Measurements from ENCODE around the gene UPF3A. TPM values are rescaled to one million over a fixed set of nuclear protein-coding genes. Genes with fewer than 3 reads are reported as not detected.

Gene UPF3A
- total RNA-seq, 6 donors from 2014 or later = 27.5 to 117 (median 48.6) TPM

GRCh38 chr13:114309086-114309485 is 27.7 kb downstream of the UPF3A start:
- TF ChIP-seq POLR2AphosphoS5 (IDR thresholded peaks at IDR 0.05) = no peak
- TF ChIP-seq POLR2A (IDR thresholded peaks at IDR 0.05) = no peak
- TF ChIP-seq EP300 (IDR thresholded peaks at IDR 0.05) = no peak
- TF ChIP-seq, protein P1, sequence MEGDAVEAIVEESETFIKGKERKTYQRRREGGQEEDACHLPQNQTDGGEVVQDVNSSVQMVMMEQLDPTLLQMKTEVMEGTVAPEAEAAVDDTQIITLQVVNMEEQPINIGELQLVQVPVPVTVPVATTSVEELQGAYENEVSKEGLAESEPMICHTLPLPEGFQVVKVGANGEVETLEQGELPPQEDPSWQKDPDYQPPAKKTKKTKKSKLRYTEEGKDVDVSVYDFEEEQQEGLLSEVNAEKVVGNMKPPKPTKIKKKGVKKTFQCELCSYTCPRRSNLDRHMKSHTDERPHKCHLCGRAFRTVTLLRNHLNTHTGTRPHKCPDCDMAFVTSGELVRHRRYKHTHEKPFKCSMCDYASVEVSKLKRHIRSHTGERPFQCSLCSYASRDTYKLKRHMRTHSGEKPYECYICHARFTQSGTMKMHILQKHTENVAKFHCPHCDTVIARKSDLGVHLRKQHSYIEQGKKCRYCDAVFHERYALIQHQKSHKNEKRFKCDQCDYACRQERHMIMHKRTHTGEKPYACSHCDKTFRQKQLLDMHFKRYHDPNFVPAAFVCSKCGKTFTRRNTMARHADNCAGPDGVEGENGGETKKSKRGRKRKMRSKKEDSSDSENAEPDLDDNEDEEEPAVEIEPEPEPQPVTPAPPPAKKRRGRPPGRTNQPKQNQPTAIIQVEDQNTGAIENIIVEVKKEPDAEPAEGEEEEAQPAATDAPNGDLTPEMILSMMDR (IDR thresholded peaks at IDR 0.05) = no peak
- peaks cover 4 to 8% (median 7%) of the 10 kb centered on the region in 4 donors for H3K4me1 ChIP-seq
- peaks cover 4 to 24% (median 10%) of the 10 kb centered on the region in 4 donors for H3K36me3 ChIP-seq
- 98 to 100% methylated on average over 2 of the region's 2 CpGs for WGBS, 2 donors
- no peak overlapping the region for H3K4me3 ChIP-seq
- H3K27ac ChIP-seq = no peak overlapping the region
- no peak for DNase-seq
- H3K27me3 ChIP-seq = no peaks in the 10 kb centered on the region
- no peak for ATAC-seq (ENCODE audit: low FRiP score in 2 of 2)
- H3K9me3 ChIP-seq = no peaks in the 10 kb centered on the region

DNA sequence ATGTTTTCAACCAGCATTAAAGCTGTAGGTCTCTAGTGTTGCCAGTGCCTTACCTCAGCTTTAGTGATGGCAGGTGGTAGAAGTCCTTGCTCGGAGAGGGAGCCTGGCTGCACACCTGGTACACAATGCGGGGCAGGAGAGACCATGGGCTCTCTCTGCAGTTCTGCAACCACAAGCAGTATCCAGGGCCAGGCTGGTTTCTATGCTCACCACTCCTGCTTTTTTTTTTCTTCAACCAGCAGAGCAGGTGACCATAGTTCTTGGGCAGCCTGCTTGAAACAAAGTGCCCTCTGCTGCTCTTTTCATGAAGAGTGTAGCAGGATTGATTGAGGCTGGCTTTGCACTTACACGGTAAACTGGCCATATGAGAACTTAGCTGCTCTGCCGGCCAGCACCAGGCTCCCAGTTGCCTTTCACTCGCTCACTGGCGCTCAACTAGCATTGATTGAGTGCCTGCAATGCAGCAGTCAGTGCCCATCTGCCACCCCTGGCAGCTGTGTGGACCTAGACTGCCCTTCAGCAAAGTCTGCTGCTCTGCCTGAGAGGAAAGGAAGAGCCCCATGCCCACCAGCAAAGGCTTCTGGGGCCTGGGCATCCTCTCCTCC is 28.5 kb downstream of the UPF3A start:
- TF ChIP-seq POLR2AphosphoS5 (IDR thresholded peaks at IDR 0.05) (no peak), EP300 (IDR thresholded peaks at IDR 0.05) (no peak), POLR2A (IDR thresholded peaks at IDR 0.05) (no peak)
- TF ChIP-seq, protein P1 (IDR thresholded peaks at IDR 0.05) = no peak
- H3K9me3 ChIP-seq = no peaks in the 10 kb centered on the region
- H3K36me3 ChIP-seq = peaks cover 3 to 16% (median 9%) of the 10 kb centered on the region in 4 donors
- WGBS, 2 donors = 82% methylated on average over 6 of the region's 6 CpGs
- peaks cover 4 to 10% (median 8%) of the 10 kb centered on the region in 4 donors for H3K4me1 ChIP-seq
- ATAC-seq (ENCODE audit: low FRiP score in 2 of 2) (no peak), DNase-seq (no peak)
- no peaks in the 10 kb centered on the region for H3K27me3 ChIP-seq
- no peak overlapping the region for H3K4me3 ChIP-seq
- H3K27ac ChIP-seq = no peak overlapping the region

DNA sequence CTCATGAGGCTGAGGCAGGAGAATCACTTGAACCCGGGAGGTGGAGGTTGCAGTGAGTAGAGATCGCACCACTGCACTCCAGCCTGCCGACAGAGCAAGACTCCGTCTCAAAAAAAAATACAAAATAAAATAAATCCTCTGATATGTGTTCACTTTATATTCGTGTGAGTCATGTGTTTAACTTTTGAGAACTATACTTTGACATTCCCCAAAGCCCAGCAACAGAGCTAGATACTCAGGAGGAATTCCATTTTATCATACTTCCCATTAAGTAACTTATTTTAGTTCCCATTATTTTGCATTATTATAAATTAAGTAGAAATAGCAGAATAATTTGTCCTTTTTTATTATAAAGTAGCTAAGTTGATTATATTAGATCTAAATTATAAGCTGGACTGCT is 29.6 kb downstream of the UPF3A start:
- 86 to 96% methylated on average over 5 of the region's 5 CpGs for WGBS, 2 donors

GRCh38 chr13:114311387-114311786 is 30.0 kb downstream of the UPF3A start:
- Histone ChIP-seq H3K27me3 (no peaks in the 10 kb centered on the region), H3K4me3 (no peak overlapping the region), H3K36me3 (peaks cover under 1 to 8% (median 5%) of the 10 kb centered on the region in 4 donors), H3K4me1 (peaks cover 17 to 25% (median 21%) of the 10 kb centered on the region in 4 donors), H3K27ac (no peak overlapping the region), H3K9me3 (no peaks in the 10 kb centered on the region)
- TF ChIP-seq POLR2A (IDR thresholded peaks at IDR 0.05) (no peak), EP300 (IDR thresholded peaks at IDR 0.05) (no peak), POLR2AphosphoS5 (IDR thresholded peaks at IDR 0.05) (no peak)
- TF ChIP-seq, protein P1 (IDR thresholded peaks at IDR 0.05) = no peak
- DNase-seq (no peak), ATAC-seq (ENCODE audit: low FRiP score in 2 of 2) (no peak)

More for the DNA sequence above, 29.6 kb downstream of the UPF3A start:
- Histone ChIP-seq H3K27me3 (no peaks in the 10 kb centered on the region), H3K4me1 (peaks cover 13 to 20% (median 17%) of the 10 kb centered on the region in 4 donors), H3K27ac (no peak overlapping the region), H3K9me3 (no peaks in the 10 kb centered on the region), H3K4me3 (no peak overlapping the region), H3K36me3 (peaks cover 3 to 13% (median 7%) of the 10 kb centered on the region in 4 donors)
- no peak for TF ChIP-seq POLR2A (IDR thresholded peaks at IDR 0.05)
- TF ChIP-seq POLR2AphosphoS5 (IDR thresholded peaks at IDR 0.05) = no peak
- no peak for TF ChIP-seq EP300 (IDR thresholded peaks at IDR 0.05)
- TF ChIP-seq, protein P1 (IDR thresholded peaks at IDR 0.05) = no peak
- DNase-seq (no peak), ATAC-seq (ENCODE audit: low FRiP score in 2 of 2) (no peak)

DNA sequence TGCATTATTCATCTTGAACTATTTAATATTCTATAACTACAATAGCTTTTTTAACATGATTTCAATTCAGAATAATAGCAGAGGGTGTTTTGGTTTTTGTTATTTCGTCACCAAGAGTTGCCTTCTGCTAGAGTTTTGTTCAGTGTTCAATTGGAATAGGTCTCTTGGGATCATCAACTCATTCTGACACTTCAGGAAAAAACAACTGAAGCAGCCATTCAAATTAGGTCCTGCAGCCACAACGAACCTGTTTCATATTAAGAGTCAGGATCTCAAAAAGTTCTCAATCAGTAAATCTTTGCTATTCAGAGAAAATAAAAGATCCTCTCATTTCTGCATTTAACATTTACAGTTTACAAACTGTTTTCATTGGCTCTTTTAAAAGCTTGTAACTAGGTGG is 30.5 kb downstream of the UPF3A start:
- DNase-seq = no peak
- Histone ChIP-seq H3K27me3 (no peaks in the 10 kb centered on the region), H3K4me1 (peaks cover 21 to 30% (median 24%) of the 10 kb centered on the region in 4 donors), H3K9me3 (no peaks in the 10 kb centered on the region), H3K36me3 (peaks cover 0 to 3% (median under 1%) of the 10 kb centered on the region in 4 donors), H3K4me3 (no peak overlapping the region), H3K27ac (no peak overlapping the region)
- 63 to 66% methylated on average over 2 of the region's 2 CpGs for WGBS, 2 donors
- ATAC-seq (ENCODE audit: low FRiP score in 2 of 2) = no peak
- no peak for TF ChIP-seq POLR2A (IDR thresholded peaks at IDR 0.05)

Data from upper lobe of left lung (tissue), 6 donors.